Panc1 (cell line): ENCODE measurements around the gene RRAS2.

Experiments
- CTCF ChIP-seq: fragments of 450-650 bp; IDR thresholded peaks from 2 replicates; pipeline ENCODE4 v1.5.1; 2017; ENCODE audit warnings: mild to moderate bottlenecking
- POLR2AphosphoS5 ChIP-seq: IDR thresholded peaks from 2 replicates; pipeline ENCODE4 v1.6.1; 2012; ENCODE audit warnings: mild to moderate bottlenecking, low read depth, low read length, moderate library complexity
- SIN3A ChIP-seq: IDR thresholded peaks from 2 replicates; pipeline ENCODE4 v1.6.1; 2012; ENCODE audit warnings: low read depth, mild to moderate bottlenecking, low read length, moderate library complexity, borderline replicate concordance; ENCODE audit not compliant: insufficient read depth
- TCF7L2 ChIP-seq: IDR thresholded peaks from 2 replicates; pipeline ENCODE4 v1.6.1; 2011; ENCODE audit warnings: mild to moderate bottlenecking, low read depth, low read length, inconsistent platforms
- TF ChIP-seq, protein P1 (sequence below), 2 experiments: IDR thresholded peaks; 2 replicates each; pipeline ENCODE4 v1.6.1; 2011 to 2012; ENCODE audit warnings: low read depth in 2 of 2, control low read depth in 1 of 2, low read length in 1 of 2, mild to moderate bottlenecking in 1 of 2, moderate library complexity in 1 of 2; ENCODE audit not compliant: insufficient read depth in 1 of 2

GRCh38 chr11:14336507-14337503 is 22.2 kb downstream of the RRAS2 start:
- no peak for TF ChIP-seq POLR2AphosphoS5
- no peak for TF ChIP-seq CTCF
- TF ChIP-seq SIN3A, result no peak
- TF ChIP-seq, protein P1, sequence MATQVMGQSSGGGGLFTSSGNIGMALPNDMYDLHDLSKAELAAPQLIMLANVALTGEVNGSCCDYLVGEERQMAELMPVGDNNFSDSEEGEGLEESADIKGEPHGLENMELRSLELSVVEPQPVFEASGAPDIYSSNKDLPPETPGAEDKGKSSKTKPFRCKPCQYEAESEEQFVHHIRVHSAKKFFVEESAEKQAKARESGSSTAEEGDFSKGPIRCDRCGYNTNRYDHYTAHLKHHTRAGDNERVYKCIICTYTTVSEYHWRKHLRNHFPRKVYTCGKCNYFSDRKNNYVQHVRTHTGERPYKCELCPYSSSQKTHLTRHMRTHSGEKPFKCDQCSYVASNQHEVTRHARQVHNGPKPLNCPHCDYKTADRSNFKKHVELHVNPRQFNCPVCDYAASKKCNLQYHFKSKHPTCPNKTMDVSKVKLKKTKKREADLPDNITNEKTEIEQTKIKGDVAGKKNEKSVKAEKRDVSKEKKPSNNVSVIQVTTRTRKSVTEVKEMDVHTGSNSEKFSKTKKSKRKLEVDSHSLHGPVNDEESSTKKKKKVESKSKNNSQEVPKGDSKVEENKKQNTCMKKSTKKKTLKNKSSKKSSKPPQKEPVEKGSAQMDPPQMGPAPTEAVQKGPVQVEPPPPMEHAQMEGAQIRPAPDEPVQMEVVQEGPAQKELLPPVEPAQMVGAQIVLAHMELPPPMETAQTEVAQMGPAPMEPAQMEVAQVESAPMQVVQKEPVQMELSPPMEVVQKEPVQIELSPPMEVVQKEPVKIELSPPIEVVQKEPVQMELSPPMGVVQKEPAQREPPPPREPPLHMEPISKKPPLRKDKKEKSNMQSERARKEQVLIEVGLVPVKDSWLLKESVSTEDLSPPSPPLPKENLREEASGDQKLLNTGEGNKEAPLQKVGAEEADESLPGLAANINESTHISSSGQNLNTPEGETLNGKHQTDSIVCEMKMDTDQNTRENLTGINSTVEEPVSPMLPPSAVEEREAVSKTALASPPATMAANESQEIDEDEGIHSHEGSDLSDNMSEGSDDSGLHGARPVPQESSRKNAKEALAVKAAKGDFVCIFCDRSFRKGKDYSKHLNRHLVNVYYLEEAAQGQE (IDR thresholded peaks at IDR 0.05; ENCODE audit: insufficient read depth in 1 of 2, low read depth in 2 of 2, low read length in 1 of 2), result no peak
- TF ChIP-seq TCF7L2, result no peak
